Measurements from ENCODE around the gene ZNF467.

The ZNF467 gene

GRCh38 chr7:149750122-149750845 lies 23.1 kb downstream of the ZNF467 start:
- no peak for DNase-seq (ENCODE audit: low read depth in 3 of 3)

- DNase-seq (ENCODE audit: low read depth in 3 of 3), result no peak
Observed at GRCh38 chr7:149748076-149748874, 25.1 kb downstream of the ZNF467 start.

- no peak for DNase-seq (ENCODE audit: low read depth in 3 of 3)
Observed at GRCh38 chr7:149743476-149744255, 29.7 kb downstream of the ZNF467 start.

GRCh38 chr7:149742075-149742701 lies 31.2 kb downstream of the ZNF467 start:
- DNase-seq (ENCODE audit: low read depth in 3 of 3), result peak; percentile 32 to 48 (median 36)

- no peak for DNase-seq (ENCODE audit: low read depth in 3 of 3)
Observed at GRCh38 chr7:149741629-149742028, 31.8 kb downstream of the ZNF467 start.

GRCh38 chr7:149736478-149737360 lies 36.7 kb downstream of the ZNF467 start:
- DNase-seq (ENCODE audit: low read depth in 3 of 3), result no peak

- DNase-seq (ENCODE audit: low read depth in 3 of 3), result no peak
Observed at GRCh38 chr7:149735779-149736477, 37.5 kb downstream of the ZNF467 start.

GRCh38 chr7:149735181-149735602 lies 38.2 kb downstream of the ZNF467 start:
- no peak for DNase-seq (ENCODE audit: low read depth in 3 of 3)

GRCh38 chr7:149734791-149735075 lies 38.7 kb downstream of the ZNF467 start:
- no peak for DNase-seq (ENCODE audit: low read depth in 3 of 3)

GRCh38 chr7:149733924-149734790 lies 39.2 kb downstream of the ZNF467 start:
- no peak for DNase-seq (ENCODE audit: low read depth in 3 of 3)

GRCh38 chr7:149733131-149733923 lies 40.1 kb downstream of the ZNF467 start:
- DNase-seq (ENCODE audit: low read depth in 3 of 3), result no peak

GRCh38 chr7:149732611-149733010 lies 40.8 kb downstream of the ZNF467 start:
- DNase-seq (ENCODE audit: low read depth in 3 of 3), result no peak

- no peak for DNase-seq (ENCODE audit: low read depth in 3 of 3)
Observed at GRCh38 chr7:149732111-149732561, 41.3 kb downstream of the ZNF467 start.

GRCh38 chr7:149731207-149731955 lies 42.0 kb downstream of the ZNF467 start:
- DNase-seq (ENCODE audit: low read depth in 3 of 3), result no peak

GRCh38 chr7:149729983-149730801 lies 43.2 kb downstream of the ZNF467 start:
- DNase-seq (ENCODE audit: low read depth in 3 of 3), result no peak

- no peak for DNase-seq (ENCODE audit: low read depth in 3 of 3)
Observed at GRCh38 chr7:149729586-149729982, 43.8 kb downstream of the ZNF467 start.

Measured in stimulated activated CD4-positive, alpha-beta T cell treated with anti-CD3 and anti-CD28 coated beads, TNF-alpha, amount 100 ng/mL, for 4 hours (primary cell).